Omental fat pad (tissue), 4 donors: ENCODE results near the gene MESP1. TPM values are rescaled to one million over a fixed set of nuclear protein-coding genes. Genes with fewer than 3 reads are reported as not detected.

Experiments used
- ATAC-seq: fragments of 150-250 bp; one replicate; pipeline ENCODE4 v1.9.1; 2016; ENCODE audit warnings: mild to moderate bottlenecking, moderate library complexity; ENCODE audit not compliant: low FRiP score
- DNase-seq: peaks from one replicate; pipeline ENCODE4 v3.0.0-alpha.2; 2019; ENCODE audit warnings: low spot score
- total RNA-seq, 4 donors: library from RNA; depleted of rRNA; stranded (reverse); fragments of >200 nt; gene quantifications; one replicate each; pipeline ENCODE4 v1.1.0, GENCODE V29; 2016
- TF ChIP-seq, protein P1 (sequence below), 3 donors: fragments of 450-650 bp; IDR thresholded peaks; one replicate each; pipeline ENCODE4 v1.5.1; 2016 to 2017; ENCODE audit warnings: antibody characterized with exemption in 3 of 3, mild to moderate bottlenecking in 3 of 3, moderate library complexity in 2 of 3

The MESP1 gene
- total RNA-seq, 4 donors from 2014 or later = 4.0 to 16.2 (median 6.5) TPM

DNA sequence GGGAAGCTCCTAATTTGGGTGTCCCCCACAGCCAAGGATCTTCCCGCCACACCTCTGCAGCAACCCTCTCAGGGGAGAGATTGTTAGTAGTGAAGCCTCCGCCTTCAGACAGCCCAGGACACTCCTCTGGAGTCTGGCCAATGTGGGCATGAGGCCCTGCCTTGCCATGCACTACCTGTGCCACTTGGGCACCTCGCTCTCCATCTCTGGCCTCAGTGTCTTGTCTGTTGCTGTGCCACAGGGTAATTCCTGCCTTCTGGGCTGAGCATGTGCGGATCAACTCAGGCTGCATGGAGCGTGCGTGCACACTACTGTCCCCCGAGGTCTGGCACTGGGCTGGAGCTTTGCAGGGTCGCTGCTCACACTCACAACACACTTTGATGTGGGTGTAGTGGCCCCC lies 7.9 kb upstream of the MESP1 start:
- no peak for DNase-seq
- TF ChIP-seq, protein P1, sequence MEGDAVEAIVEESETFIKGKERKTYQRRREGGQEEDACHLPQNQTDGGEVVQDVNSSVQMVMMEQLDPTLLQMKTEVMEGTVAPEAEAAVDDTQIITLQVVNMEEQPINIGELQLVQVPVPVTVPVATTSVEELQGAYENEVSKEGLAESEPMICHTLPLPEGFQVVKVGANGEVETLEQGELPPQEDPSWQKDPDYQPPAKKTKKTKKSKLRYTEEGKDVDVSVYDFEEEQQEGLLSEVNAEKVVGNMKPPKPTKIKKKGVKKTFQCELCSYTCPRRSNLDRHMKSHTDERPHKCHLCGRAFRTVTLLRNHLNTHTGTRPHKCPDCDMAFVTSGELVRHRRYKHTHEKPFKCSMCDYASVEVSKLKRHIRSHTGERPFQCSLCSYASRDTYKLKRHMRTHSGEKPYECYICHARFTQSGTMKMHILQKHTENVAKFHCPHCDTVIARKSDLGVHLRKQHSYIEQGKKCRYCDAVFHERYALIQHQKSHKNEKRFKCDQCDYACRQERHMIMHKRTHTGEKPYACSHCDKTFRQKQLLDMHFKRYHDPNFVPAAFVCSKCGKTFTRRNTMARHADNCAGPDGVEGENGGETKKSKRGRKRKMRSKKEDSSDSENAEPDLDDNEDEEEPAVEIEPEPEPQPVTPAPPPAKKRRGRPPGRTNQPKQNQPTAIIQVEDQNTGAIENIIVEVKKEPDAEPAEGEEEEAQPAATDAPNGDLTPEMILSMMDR (IDR thresholded peaks at IDR 0.05) = no peak
- ATAC-seq = no peak

DNA sequence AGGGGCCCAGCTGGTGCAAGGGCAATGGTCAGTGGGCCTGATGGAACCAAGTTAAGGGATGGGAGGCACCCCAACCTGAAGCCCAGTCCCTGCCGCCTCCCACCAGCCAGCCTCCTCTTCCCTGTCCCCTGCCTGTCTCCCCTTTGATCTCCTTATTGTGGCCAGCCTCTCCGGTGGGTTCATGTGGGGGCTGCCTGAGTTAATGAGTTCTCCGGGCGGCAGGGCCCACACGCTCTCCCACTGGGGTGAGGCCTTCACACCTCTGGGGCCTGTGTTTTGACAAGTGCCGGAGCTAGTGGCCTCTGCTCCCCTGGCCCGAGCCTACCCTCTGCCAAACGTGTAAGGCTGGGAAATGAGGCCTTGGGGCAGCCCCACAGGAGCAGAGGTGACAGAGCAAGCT lies 7.2 kb upstream of the MESP1 start:
- ATAC-seq (no peak), DNase-seq (no peak)
- TF ChIP-seq, protein P1 (IDR thresholded peaks at IDR 0.05) = no peak

DNA sequence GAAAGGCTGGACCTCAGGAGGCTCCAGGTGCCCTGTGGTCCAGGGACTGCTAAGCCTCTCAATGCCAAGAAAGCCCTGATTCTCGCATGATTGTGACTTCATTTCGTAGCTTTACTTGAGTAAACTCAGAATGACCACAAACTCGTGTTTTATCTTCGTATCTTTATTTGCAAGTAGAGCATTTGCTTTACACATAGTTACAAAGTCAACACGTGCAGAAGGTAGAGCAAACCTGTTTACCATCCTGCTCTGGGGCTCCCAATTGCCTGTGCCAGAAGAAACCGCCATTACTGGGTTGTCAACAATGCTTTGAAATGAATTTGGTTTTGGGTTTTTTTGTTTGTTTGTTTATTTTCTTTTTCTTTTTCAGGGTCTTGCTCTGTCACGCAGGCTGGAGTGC lies 5.8 kb upstream of the MESP1 start:
- DNase-seq (no peak), ATAC-seq (no peak)
- TF ChIP-seq, protein P1 (IDR thresholded peaks at IDR 0.05) = no peak

DNA sequence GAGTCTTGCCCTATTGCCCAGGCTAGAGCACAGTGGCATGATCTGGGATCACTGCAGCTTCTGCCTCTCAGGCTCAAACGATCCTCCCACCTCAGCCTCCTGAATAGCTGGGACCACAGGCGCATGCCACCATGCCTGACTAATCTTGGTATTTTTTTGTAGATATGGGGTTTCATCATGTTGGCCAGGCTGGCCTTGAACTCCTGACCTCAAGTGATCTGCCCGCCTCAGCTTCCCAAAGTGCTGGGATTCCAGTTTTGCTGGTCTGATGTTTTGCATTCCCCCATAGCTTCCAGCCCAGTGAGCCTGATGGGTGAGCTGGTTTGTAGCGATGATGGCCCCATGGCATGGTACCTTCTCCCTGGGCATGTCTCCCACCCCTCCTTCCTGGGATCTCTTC lies 4.7 kb upstream of the MESP1 start:
- no peak for ATAC-seq
- TF ChIP-seq, protein P1 (IDR thresholded peaks at IDR 0.05) = no peak
- no peak for DNase-seq

DNA sequence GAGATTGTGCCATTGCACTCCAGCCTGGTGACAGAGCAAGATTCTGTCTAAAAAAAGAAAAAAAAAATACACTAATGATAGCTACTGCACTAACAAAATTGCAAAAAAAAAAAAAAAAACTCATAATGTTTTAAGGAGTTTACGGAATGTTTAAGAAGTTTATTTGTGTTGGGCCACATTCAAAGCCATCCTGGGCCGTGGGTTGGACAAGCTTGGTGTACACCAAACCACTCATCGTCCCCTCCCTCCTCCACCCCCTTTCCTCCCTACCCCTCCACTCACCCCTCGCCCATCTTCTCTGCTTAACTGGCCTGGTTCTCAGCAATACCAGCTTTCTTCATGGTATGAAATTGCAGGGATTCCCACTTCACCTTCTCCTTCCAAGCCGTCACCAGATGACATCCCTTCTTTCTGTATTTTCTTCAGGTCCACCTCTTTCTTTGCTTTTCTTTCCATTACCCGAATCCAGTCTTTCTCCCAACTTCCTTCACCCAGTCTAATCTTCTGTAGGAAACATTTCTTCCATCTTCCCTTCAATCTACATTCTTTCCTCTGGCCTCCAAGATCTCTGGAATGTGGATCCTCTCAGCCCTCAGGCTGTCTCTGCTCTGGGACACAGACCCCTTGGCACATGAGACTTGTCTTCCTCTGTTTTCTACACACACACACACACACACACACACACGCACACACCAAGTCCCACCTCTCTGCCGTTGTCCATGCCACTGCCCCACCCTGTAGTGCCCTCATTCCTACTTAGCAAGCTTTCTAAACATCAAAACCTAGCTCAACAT lies 3.5 kb upstream of the MESP1 start:
- DNase-seq (no peak), ATAC-seq (no peak)
- TF ChIP-seq, protein P1 (IDR thresholded peaks at IDR 0.05) = no peak

DNA sequence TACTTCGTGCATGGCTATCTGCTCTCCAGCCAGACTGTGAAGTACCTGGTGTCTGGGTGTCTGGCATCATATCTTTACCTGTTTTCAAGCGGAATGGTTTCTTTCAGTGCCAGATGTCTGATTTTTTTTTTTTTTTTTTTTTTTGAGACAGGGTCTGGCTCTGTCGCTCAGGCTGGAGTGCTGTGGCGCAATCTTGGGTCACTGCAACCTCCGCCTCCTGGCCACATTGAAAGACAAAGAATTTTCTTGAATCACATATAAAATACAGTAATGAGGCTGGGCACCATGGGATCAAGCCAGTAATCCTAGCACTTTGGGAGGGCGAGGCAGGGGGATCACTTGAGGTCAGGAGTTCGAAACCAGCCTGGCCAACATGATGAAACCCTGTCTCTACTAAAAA lies 2.8 kb upstream of the MESP1 start:
- TF ChIP-seq, protein P1 (IDR thresholded peaks at IDR 0.05) = no peak
- no peak for ATAC-seq
- no peak for DNase-seq

DNA sequence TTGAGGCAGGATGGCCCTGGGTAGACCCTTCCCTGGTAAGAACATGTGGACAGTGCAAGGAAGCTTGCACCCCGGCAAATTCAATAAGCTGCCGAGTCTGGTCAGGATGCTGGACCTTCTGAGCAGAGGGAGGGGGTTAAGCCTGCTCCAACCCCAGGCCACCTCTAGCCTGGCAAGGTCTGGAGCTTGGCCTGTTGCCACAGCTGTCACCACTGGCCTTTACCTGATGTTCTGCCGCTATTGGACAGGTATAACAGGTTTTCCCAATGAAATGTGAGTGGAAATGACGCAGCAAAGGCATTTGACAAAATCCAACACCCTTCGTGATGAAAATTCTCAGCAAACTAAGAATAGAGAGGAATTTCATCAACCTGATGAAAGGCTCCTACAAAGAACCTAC lies 699 bp upstream of the MESP1 start:
- TF ChIP-seq, protein P1 (IDR thresholded peaks at IDR 0.05) = no peak
- ATAC-seq (no peak), DNase-seq (no peak)
